Loucy (cell line): ENCODE data around the gene SEMG2.

Experiments
- H2AFZ ChIP-seq: fragments of 200-600 bp; sonication (generic); 2 replicates; pipeline ENCODE4 v1.6.0; 2016; ENCODE audit warnings: antibody characterized with exemption, mild to moderate bottlenecking, low read length, moderate library complexity
- H3F3A ChIP-seq: fragments of 200-600 bp; 2 replicates; pipeline ENCODE4 v1.6.0; 2016; ENCODE audit warnings: antibody characterized with exemption, low read depth, mild to moderate bottlenecking
- H3K27me3 ChIP-seq: fragments of 200-600 bp; sonication (generic); 2 replicates; pipeline ENCODE4 v1.6.1; 2014; ENCODE audit warnings: low read length, mild to moderate bottlenecking; ENCODE audit not compliant: insufficient read depth, poor library complexity, severe bottlenecking
- H3K36me3 ChIP-seq: fragments of 200-600 bp; sonication (generic); 2 replicates; pipeline ENCODE4 v1.6.1; 2016; ENCODE audit warnings: low read length; ENCODE audit not compliant: insufficient read depth
- H3K4me1 ChIP-seq: fragments of 200-600 bp; sonication (generic); 2 replicates; pipeline ENCODE4 v1.5.1; 2014; ENCODE audit warnings: low read length, mild to moderate bottlenecking; ENCODE audit not compliant: insufficient read depth, poor library complexity, severe bottlenecking
- H3K4me2 ChIP-seq: fragments of 200-600 bp; sonication (generic); 2 replicates; pipeline ENCODE4 v1.6.0; 2014; ENCODE audit warnings: antibody characterized with exemption, low read length, low read depth, mild to moderate bottlenecking; ENCODE audit not compliant: poor library complexity, severe bottlenecking
- H3K4me3 ChIP-seq: fragments of 200-600 bp; sonication (generic); 2 replicates; pipeline ENCODE4 v1.5.1; 2014; ENCODE audit warnings: low read length, mild to moderate bottlenecking, mixed read lengths; ENCODE audit not compliant: poor library complexity, severe bottlenecking
- H3K79me2 ChIP-seq: fragments of 200-600 bp; sonication (generic); 2 replicates; pipeline ENCODE4 v1.6.1; 2014; ENCODE audit warnings: low read length; ENCODE audit not compliant: insufficient read depth
- H3K9ac ChIP-seq: fragments of 200-600 bp; sonication (generic); 2 replicates; pipeline ENCODE4 v1.6.0; 2014; ENCODE audit warnings: mild to moderate bottlenecking, low read depth, low read length, moderate library complexity; ENCODE audit not compliant: poor library complexity, severe bottlenecking
- H3K9me2 ChIP-seq: fragments of 200-600 bp; sonication (generic); replicated peaks from 2 replicates; pipeline ENCODE4 v1.6.1; 2016; ENCODE audit warnings: low read depth, low read length, mixed read lengths
- H3K9me3 ChIP-seq: fragments of 200-600 bp; sonication (generic); 2 replicates; pipeline ENCODE4 v1.6.1; 2014; ENCODE audit warnings: mild to moderate bottlenecking, antibody characterized with exemption, low read length, low read depth; ENCODE audit not compliant: insufficient read depth
- H4K20me1 ChIP-seq: fragments of 200-600 bp; sonication (generic); 2 replicates; pipeline ENCODE4 v1.6.0; 2014; ENCODE audit warnings: antibody characterized with exemption, low read length, mild to moderate bottlenecking; ENCODE audit not compliant: insufficient read depth, poor library complexity, severe bottlenecking
- CTCF ChIP-seq: fragments of 200-600 bp; sonication (generic); conservative IDR thresholded peaks from 2 replicates; pipeline ENCODE4 v1.5.1; 2014; ENCODE audit warnings: mild to moderate bottlenecking, antibody characterized with exemption, low read length
- EZH2phosphoT487 ChIP-seq: fragments of 200-600 bp; IDR thresholded peaks from 2 replicates; pipeline ENCODE4 v1.6.1; 2018; ENCODE audit warnings: antibody characterized with exemption, mild to moderate bottlenecking, moderate library complexity, borderline replicate concordance

SEMG2 gene

GRCh38 chr20:45226287-45226686 lies 5.1 kb downstream of the SEMG2 start:
- no peaks in the 10 kb centered on the region for H3K36me3 ChIP-seq
- H3K4me1 ChIP-seq, result no peaks in the 10 kb centered on the region

GRCh38 chr20:45229264-45230056 lies 8.3 kb downstream of the SEMG2 start:
- Histone ChIP-seq H3K9me2 (no peaks in the 10 kb centered on the region), H3K9ac (no peak overlapping the region), H2AFZ (peak overlapping the region; percentile 30; the same call in 1 of the 2 replicates), H3K4me1 (no peaks in the 10 kb centered on the region), H3F3A (no peaks in the 10 kb centered on the region), H3K4me2 (no peak overlapping the region), H4K20me1 (no peaks in the 10 kb centered on the region), H3K36me3 (no peaks in the 10 kb centered on the region), H3K4me3 (no peak overlapping the region), H3K79me2 (no peaks in the 10 kb centered on the region), H3K9me3 (no peaks in the 10 kb centered on the region), H3K27me3 (peaks cover 20% of the 10 kb centered on the region)
- TF ChIP-seq EZH2phosphoT487 (no peak), CTCF (peak; percentile 77)

More at GRCh38 chr20:45226287-45226686, 5.1 kb downstream of the SEMG2 start:
- Histone ChIP-seq H3K9ac (no peak overlapping the region), H3K4me3 (no peak overlapping the region), H3F3A (no peaks in the 10 kb centered on the region), H2AFZ (no peak overlapping the region), H3K9me2 (no peaks in the 10 kb centered on the region), H4K20me1 (no peaks in the 10 kb centered on the region), H3K79me2 (no peaks in the 10 kb centered on the region), H3K4me2 (no peak overlapping the region), H3K27me3 (peaks cover 20% of the 10 kb centered on the region), H3K9me3 (no peaks in the 10 kb centered on the region)
- TF ChIP-seq EZH2phosphoT487 (no peak), CTCF (no peak)

GRCh38 chr20:45230631-45231030 lies 9.5 kb downstream of the SEMG2 start:
- Histone ChIP-seq H4K20me1 (no peaks in the 10 kb centered on the region), H3K9me3 (no peaks in the 10 kb centered on the region), H3K4me2 (no peak overlapping the region), H3K4me3 (no peak overlapping the region), H3K36me3 (no peaks in the 10 kb centered on the region), H3K27me3 (peaks cover 20% of the 10 kb centered on the region), H3F3A (no peaks in the 10 kb centered on the region), H3K9me2 (no peaks in the 10 kb centered on the region), H2AFZ (0 out of 2 replicates have a peak overlapping the region, but pooled peaks have one; percentile 40), H3K79me2 (no peaks in the 10 kb centered on the region), H3K9ac (no peak overlapping the region), H3K4me1 (no peaks in the 10 kb centered on the region)
- no peak for TF ChIP-seq CTCF
- TF ChIP-seq EZH2phosphoT487, result no peak
